ENCODE measurements around the gene PLLP.

PLLP gene

DNA sequence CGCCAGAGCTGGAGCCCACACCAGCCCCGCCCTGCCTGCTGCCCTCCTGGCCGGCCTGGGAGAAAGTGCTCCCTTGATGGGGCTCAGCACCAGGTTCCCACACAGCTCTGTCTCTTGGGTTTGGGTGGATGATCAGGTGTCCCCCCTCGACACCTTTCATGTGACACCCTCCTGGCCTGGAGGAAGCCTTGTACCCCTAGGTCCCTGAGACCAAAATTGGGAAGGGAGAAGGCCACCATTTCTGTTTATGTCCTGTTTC is 19.4 kb upstream of the PLLP start:
- peak; percentile 23 for DNase-seq (ENCODE audit: low spot score)
- TF ChIP-seq CTCF (IDR thresholded peaks at IDR 0.05; ENCODE audit: extremely low read depth, insufficient read depth, missing control alignments) = no peak
- in situ Hi-C loops (cut with MboI; ENCODE audit: low pct_unique_long_range_greater_than_20kb, low sequenced_read_pairs, unreplicated experiment) = loop anchor here (5.0 to 10.0 kb wide), 2 partner anchors 71 to 113 kb away; partner anchors contain the start of gene CX3CL1

DNA sequence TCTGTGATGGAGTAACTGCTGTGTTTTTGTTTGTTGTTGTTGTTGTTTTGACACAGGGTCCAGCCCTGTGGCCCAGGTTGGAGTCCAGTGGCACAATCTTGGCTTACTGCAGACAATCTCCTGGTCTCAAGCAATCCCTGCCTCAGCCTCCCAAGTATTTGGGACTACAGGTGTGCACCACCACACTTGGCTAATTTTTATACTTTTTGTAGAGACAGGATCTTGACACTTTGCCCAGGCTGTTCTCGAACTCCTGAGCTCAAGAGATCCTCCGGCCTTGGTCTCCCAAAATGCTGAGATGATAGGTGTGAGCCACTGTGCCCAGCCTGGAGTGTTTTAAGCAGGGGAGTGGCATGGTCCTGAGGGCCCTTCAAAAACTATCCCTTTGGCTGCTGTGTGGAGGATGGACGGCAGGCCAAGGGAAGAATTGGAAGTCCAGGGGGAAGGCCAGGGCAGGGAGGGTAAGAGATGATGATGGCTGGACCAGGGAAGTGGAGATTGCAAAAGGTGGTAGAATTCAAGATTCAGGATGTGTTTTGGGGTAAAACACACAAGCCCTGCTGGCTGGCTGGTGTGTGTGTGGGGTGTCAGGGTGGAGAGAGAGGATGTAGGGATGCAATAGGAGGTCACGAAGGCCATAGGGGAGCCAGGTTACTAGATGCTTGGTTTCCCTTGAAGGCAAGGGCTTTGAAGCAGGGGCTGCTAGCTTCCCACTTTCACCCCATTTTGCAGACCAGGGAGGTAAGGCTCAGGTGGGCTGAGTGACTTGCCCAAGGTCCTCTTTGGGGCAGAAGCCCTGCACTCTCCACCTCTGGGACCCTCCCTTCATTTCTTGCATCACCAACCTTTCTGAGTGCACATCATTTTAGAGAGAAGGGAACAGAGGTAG is 18.8 kb upstream of the PLLP start:
- no peak for TF ChIP-seq CTCF (IDR thresholded peaks at IDR 0.05; ENCODE audit: extremely low read depth, insufficient read depth, missing control alignments)
- in situ Hi-C loops (cut with MboI; ENCODE audit: low pct_unique_long_range_greater_than_20kb, low sequenced_read_pairs, unreplicated experiment) = loop anchor here (5.0 to 10.0 kb wide), 2 partner anchors 72 to 114 kb away; partner anchors contain the start of gene CX3CL1
- no peak for DNase-seq (ENCODE audit: low spot score)

- no peak for DNase-seq (ENCODE audit: low spot score)
- in situ Hi-C loops (cut with MboI; ENCODE audit: low pct_unique_long_range_greater_than_20kb, low sequenced_read_pairs, unreplicated experiment) = loop anchor here (5.0 to 10.0 kb wide), 2 partner anchors 74 to 116 kb away; partner anchors contain the start of gene CX3CL1
- no peak for TF ChIP-seq CTCF (IDR thresholded peaks at IDR 0.05; ENCODE audit: extremely low read depth, insufficient read depth, missing control alignments)
Observed at GRCh38 chr16:57301126-57301817, 16.8 kb upstream of the PLLP start.

DNA sequence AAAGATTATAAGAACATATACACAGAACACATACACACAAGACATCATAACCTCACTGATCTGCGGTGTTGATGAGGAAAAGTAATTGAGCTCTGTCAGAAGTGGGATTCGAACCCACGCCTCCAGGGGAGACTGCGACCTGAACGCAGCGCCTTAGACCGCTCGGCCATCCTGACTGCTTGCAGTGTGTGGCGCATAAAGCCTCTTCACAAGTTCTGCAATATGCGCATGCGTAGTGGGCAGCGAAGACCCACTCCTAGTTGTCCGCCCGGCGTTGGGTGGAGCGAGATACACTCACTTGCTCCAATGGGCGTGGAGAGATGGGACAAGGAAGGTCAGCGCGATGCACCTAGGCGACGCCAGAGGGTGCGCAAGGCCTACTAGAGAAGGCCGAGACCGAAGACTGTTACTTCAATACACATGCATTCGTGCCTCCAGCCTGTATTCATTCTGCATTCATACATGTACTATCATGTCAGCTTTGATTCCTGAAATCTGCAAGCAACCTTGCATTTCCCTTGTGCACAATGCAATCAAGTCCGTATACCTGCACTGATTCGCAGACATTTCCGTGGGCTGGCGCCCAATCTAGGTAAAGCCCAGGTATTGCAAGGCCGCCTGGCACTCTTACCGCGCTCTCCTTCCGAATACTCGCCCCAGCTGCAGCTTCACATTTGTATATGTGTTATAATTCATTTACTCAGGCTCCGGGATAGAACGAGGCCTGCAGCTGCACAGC is 16.1 kb upstream of the PLLP start:
- in situ Hi-C loops (cut with MboI; ENCODE audit: low pct_unique_long_range_greater_than_20kb, low sequenced_read_pairs, unreplicated experiment) = loop anchor here (5.0 to 10.0 kb wide), 2 partner anchors 74 to 117 kb away; partner anchors contain the start of gene CX3CL1
- peak; percentile 94 for DNase-seq (ENCODE audit: low spot score)

GRCh38 chr16:57299719-57300386 is 15.4 kb upstream of the PLLP start:
- DNase-seq (ENCODE audit: low spot score) = peak; percentile 77
- in situ Hi-C loops (cut with MboI; ENCODE audit: low pct_unique_long_range_greater_than_20kb, low sequenced_read_pairs, unreplicated experiment) = loop anchor here (5.0 to 25.0 kb wide), 3 partner anchors 75 to 213 kb away; partner anchors contain the start of genes CPNE2 and CX3CL1
- TF ChIP-seq CTCF (IDR thresholded peaks at IDR 0.05; ENCODE audit: extremely low read depth, insufficient read depth, missing control alignments) = no peak

More for the DNA sequence above, 16.1 kb upstream of the PLLP start:
- peak; percentile 93 for TF ChIP-seq CTCF (IDR thresholded peaks at IDR 0.05; ENCODE audit: extremely low read depth, insufficient read depth, missing control alignments)
